ENCODE measurements around the gene TLR8.

The TLR8 gene

DNA sequence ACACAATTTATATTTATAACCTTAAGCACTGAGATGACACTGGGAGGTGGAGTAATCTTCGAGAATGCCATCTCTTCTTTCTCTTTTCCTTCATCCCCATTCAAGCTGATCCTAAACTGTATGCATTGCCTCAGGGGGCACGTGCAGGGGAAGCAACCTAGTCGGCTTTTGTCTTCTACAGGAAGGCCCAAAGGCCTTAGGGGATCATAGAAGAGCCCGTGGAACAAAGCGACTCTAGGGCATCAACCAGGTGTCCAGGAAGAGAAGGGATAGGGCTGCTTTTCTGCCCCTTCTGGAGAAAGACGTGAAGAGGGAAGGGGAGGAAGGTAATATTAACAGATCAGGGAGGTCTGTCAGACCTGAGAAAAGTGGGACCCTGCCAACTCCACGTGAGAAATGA, 6.9 kb upstream of the TLR8 start:
- TF ChIP-seq, protein P1, sequence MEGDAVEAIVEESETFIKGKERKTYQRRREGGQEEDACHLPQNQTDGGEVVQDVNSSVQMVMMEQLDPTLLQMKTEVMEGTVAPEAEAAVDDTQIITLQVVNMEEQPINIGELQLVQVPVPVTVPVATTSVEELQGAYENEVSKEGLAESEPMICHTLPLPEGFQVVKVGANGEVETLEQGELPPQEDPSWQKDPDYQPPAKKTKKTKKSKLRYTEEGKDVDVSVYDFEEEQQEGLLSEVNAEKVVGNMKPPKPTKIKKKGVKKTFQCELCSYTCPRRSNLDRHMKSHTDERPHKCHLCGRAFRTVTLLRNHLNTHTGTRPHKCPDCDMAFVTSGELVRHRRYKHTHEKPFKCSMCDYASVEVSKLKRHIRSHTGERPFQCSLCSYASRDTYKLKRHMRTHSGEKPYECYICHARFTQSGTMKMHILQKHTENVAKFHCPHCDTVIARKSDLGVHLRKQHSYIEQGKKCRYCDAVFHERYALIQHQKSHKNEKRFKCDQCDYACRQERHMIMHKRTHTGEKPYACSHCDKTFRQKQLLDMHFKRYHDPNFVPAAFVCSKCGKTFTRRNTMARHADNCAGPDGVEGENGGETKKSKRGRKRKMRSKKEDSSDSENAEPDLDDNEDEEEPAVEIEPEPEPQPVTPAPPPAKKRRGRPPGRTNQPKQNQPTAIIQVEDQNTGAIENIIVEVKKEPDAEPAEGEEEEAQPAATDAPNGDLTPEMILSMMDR (IDR thresholded peaks at IDR 0.05) = no peak
- Histone ChIP-seq H3K36me3 (ENCODE audit: control insufficient read depth, insufficient read depth, low read length) (no peaks in the 10 kb centered on the region), H3K27ac (no peak overlapping the region), H3K27me3 (ENCODE audit: control insufficient read depth, insufficient read depth, low read length) (no peaks in the 10 kb centered on the region), H3K9ac (no peak overlapping the region), H3K4me3 (ENCODE audit: low read depth, low read length) (no peak overlapping the region), H2AFZ (no peak overlapping the region), H3K4me2 (ENCODE audit: low read length) (no peak overlapping the region), H3K9me3 (ENCODE audit: control insufficient read depth, low read length) (no peaks in the 10 kb centered on the region), H3K79me2 (no peaks in the 10 kb centered on the region), H3K4me1 (no peaks in the 10 kb centered on the region)

DNA sequence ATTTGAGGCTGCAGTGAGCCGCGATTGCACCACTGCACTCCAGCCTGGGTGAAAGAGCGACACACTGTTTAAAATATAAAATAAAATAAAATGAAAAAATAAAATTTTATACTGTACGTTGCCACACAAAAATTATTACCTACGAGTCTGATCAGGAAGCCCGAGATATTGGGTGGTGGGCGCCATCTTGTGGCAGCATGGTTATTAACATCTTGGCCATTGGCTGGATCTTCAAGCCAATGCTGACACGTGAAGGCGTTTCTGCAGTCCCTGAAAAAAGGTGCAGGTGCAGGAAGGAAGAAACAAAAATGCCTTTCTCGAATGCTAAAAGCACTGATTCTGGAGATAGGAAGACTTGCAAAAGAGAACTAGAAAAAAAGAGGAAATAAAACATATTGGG, 4.9 kb upstream of the TLR8 start:
- Histone ChIP-seq H3K4me2 (ENCODE audit: low read length) (no peak overlapping the region), H3K4me1 (no peaks in the 10 kb centered on the region), H3K27ac (no peak overlapping the region), H3K79me2 (no peaks in the 10 kb centered on the region), H3K27me3 (ENCODE audit: control insufficient read depth, insufficient read depth, low read length) (no peaks in the 10 kb centered on the region), H3K4me3 (ENCODE audit: low read depth, low read length) (no peak overlapping the region), H3K9me3 (ENCODE audit: control insufficient read depth, low read length) (no peaks in the 10 kb centered on the region), H2AFZ (no peak overlapping the region), H3K36me3 (ENCODE audit: control insufficient read depth, insufficient read depth, low read length) (no peaks in the 10 kb centered on the region), H3K9ac (no peak overlapping the region)
- TF ChIP-seq, protein P1 (IDR thresholded peaks at IDR 0.05) = peak; percentile 29

DNA sequence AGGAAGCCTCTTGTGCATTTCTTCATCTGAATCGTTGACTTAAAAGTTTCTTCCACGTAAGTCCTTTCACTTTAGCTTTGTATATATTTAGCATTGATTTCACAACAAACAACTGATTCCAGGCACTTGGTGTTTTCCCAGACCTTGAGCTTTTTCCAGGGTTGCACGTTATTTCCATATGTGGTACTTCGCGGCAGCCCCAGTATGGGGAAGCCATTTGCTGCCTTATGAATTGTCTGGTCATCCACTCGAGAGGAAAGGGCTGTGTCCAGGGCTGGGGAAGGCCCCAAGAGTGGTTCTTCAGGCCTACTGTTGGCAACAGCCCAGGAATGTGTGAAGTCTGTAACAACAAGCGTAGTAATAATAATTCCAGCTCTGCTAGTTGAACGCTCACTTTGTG, 2.8 kb upstream of the TLR8 start:
- H3K36me3 ChIP-seq (ENCODE audit: control insufficient read depth, insufficient read depth, low read length) = no peaks in the 10 kb centered on the region
- no peak overlapping the region for H3K4me3 ChIP-seq (ENCODE audit: low read depth, low read length)
- TF ChIP-seq, protein P1 (IDR thresholded peaks at IDR 0.05) = no peak
- H3K79me2 ChIP-seq = no peaks in the 10 kb centered on the region
- H3K4me1 ChIP-seq = no peaks in the 10 kb centered on the region
- no peak overlapping the region for H2AFZ ChIP-seq
- no peaks in the 10 kb centered on the region for H3K27me3 ChIP-seq (ENCODE audit: control insufficient read depth, insufficient read depth, low read length)
- H3K9me3 ChIP-seq (ENCODE audit: control insufficient read depth, low read length) = no peaks in the 10 kb centered on the region
- H3K4me2 ChIP-seq (ENCODE audit: low read length) = no peak overlapping the region
- no peak overlapping the region for H3K27ac ChIP-seq
- no peak overlapping the region for H3K9ac ChIP-seq

DNA sequence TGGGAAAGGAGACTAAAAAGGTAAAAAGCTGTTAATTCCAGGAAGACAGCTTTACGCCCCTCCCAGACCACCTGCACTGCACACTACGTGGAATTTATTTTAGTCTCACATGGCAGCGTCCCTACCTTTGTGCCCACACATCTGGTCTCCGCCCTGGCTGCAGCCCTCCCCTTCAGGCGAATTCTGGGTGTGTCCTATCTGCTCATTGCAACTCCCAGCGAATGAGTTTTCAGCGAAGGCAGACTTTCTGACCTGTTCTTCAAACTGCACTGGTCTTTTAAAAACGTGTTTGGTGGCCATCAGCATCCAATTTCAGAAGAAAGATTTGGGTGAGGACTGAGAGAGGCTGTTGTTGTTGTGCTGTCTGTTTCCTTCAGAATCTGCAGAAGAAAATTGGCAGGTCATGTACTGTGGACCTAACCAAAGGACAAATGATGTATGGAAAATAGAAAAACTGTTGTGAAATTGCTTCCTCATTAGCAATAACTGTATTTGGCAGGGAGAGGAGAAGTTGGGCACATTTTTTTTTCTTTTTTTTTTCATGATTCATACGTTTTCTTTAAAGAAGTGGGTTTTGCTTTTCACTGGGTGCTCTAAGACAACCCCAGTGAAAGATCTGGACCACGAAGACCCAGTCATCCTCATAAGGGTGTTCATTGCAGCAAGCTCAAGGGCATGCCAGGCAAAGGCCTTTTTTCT, 4.2 kb downstream of the TLR8 start:
- Histone ChIP-seq H3K9me3 (ENCODE audit: control insufficient read depth, low read length) (no peaks in the 10 kb centered on the region), H3K27ac (no peak overlapping the region), H3K27me3 (ENCODE audit: control insufficient read depth, insufficient read depth, low read length) (no peaks in the 10 kb centered on the region), H3K4me2 (ENCODE audit: low read length) (no peak overlapping the region), H3K4me3 (ENCODE audit: low read depth, low read length) (no peak overlapping the region), H3K79me2 (no peaks in the 10 kb centered on the region), H3K4me1 (no peaks in the 10 kb centered on the region), H3K9ac (no peak overlapping the region), H3K36me3 (ENCODE audit: control insufficient read depth, insufficient read depth, low read length) (no peaks in the 10 kb centered on the region), H2AFZ (no peak overlapping the region)
- TF ChIP-seq, protein P1 (IDR thresholded peaks at IDR 0.05) = no peak

DNA sequence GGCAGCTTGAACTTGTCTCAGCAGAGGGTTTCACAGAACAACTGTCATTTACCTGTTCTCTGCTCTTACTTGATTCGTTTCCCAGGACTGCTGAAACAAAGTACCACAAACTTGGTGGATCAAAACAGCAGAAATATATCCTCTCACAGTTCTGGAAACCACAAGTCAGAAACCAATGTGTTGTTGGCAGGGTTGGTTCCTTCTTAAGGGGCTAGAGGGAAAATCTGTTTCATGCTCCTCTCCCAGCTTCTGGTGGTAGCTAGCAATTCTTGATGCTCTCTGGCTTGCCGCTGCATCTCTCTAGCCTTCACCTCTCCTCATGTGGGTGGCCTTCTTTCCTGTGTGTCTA, 4.7 kb downstream of the TLR8 start:
- no peak overlapping the region for H3K27ac ChIP-seq
- TF ChIP-seq, protein P1 (IDR thresholded peaks at IDR 0.05) = no peak
- H3K27me3 ChIP-seq (ENCODE audit: control insufficient read depth, insufficient read depth, low read length) = no peaks in the 10 kb centered on the region
- H3K79me2 ChIP-seq = no peaks in the 10 kb centered on the region
- no peak overlapping the region for H3K4me2 ChIP-seq (ENCODE audit: low read length)
- H3K4me3 ChIP-seq (ENCODE audit: low read depth, low read length) = no peak overlapping the region
- H3K36me3 ChIP-seq (ENCODE audit: control insufficient read depth, insufficient read depth, low read length) = no peaks in the 10 kb centered on the region
- H2AFZ ChIP-seq = no peak overlapping the region
- no peaks in the 10 kb centered on the region for H3K9me3 ChIP-seq (ENCODE audit: control insufficient read depth, low read length)
- no peaks in the 10 kb centered on the region for H3K4me1 ChIP-seq
- no peak overlapping the region for H3K9ac ChIP-seq

Data from parathyroid adenoma (tissue), 2 donors.